HG03575 (cell line): ENCODE measurements around the gene ZBTB16.

Experiments
- ATAC-seq: cut with Tn5 transposase; IDR thresholded peaks from one replicate; pipeline ENCODE4 v1.9.1; 2021; ENCODE audit not compliant: unreplicated experiment, insufficient number of reproducible peaks, low FRiP score; ENCODE audit errors: extremely low read depth

ZBTB16 gene

GRCh38 chr11:114121138-114121537 is 61.6 kb downstream of the ZBTB16 start:
- ATAC-seq = no peak

- no peak for ATAC-seq
These were observed 62.4 kb downstream of the ZBTB16 start for GRCh38 chr11:114121804-114122504.

GRCh38 chr11:114122686-114123085 is 63.2 kb downstream of the ZBTB16 start:
- no peak for ATAC-seq

GRCh38 chr11:114123692-114124330 is 64.3 kb downstream of the ZBTB16 start:
- no peak for ATAC-seq

- ATAC-seq = no peak
These were observed 65.2 kb downstream of the ZBTB16 start for GRCh38 chr11:114124601-114125144.

- ATAC-seq = no peak
These were observed 66.0 kb downstream of the ZBTB16 start for GRCh38 chr11:114125531-114125930.

- no peak for ATAC-seq
These were observed 66.4 kb downstream of the ZBTB16 start for GRCh38 chr11:114125959-114126358.

GRCh38 chr11:114128399-114128798 is 68.9 kb downstream of the ZBTB16 start:
- ATAC-seq = no peak

GRCh38 chr11:114129142-114129541 is 69.6 kb downstream of the ZBTB16 start:
- no peak for ATAC-seq

- ATAC-seq = no peak
These were observed 70.2 kb downstream of the ZBTB16 start for GRCh38 chr11:114129699-114130098.

GRCh38 chr11:114130115-114130576 is 70.6 kb downstream of the ZBTB16 start:
- ATAC-seq = no peak

- ATAC-seq = no peak
These were observed 71.2 kb downstream of the ZBTB16 start for GRCh38 chr11:114130629-114131277.

- ATAC-seq = no peak
These were observed 72.0 kb downstream of the ZBTB16 start for GRCh38 chr11:114131461-114131864.

- no peak for ATAC-seq
These were observed 72.9 kb downstream of the ZBTB16 start for GRCh38 chr11:114132417-114132816.

GRCh38 chr11:114132944-114133394 is 73.5 kb downstream of the ZBTB16 start:
- ATAC-seq = no peak

- ATAC-seq = no peak
These were observed 74.2 kb downstream of the ZBTB16 start for GRCh38 chr11:114133548-114134329.

GRCh38 chr11:114134870-114135269 is 75.4 kb downstream of the ZBTB16 start:
- no peak for ATAC-seq

GRCh38 chr11:114135737-114136151 is 76.2 kb downstream of the ZBTB16 start:
- no peak for ATAC-seq
